MV-4-11 (cell line): ENCODE results near the gene TRAPPC12.

Source experiments
- DNase-seq: peaks from one replicate; lab custom pipeline; 2025; lab: John Stamatoyannopoulos, UW

Gene TRAPPC12

GRCh38 chr2:3468296-3468988 lies 88.9 kb downstream of the TRAPPC12 start:
- no peak for DNase-seq

DNA sequence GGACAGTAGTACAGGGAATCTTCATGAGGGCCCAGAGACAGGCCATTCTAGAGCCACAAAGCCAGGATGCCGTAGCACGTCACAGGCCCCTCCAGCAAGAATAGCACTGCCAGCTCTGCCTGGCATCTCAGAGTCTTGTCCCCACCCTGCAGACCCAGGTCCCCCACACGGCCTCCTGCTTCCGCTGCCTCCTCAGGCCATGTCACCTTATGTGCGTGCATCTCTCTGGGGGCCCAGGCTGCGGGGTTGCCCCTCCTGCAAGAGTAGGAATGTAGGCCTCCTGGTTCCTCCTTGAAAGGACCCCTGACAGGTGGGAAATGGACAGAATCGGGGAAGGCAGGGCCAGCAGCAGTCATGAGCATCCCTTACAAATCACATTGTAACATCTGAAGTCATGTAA lies 90.0 kb downstream of the TRAPPC12 start:
- DNase-seq = no peak

DNA sequence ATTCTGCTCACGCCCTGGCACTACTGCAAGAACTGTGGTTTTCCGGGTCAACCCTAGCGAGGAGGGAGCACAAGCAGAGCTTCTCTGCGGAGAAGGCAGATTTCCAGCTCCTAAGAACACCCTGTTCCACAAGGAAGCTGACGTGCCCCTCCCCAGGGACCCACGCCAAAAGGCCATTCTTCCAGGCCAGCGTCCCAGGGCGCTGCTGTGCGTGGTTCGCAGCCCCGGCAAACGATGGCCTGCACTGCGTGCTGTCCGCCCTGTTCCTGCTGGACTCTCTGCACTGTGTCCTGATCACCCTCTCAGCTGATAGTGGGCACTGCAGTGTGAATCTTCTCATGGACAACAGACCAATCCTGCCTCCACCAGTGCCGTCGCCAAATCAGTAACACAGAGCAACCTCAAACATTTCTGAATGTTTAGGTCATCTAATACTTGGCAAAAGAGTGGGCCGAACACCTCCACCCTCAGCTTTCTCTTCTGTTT lies 90.7 kb downstream of the TRAPPC12 start:
- no peak for DNase-seq

GRCh38 chr2:3470856-3471737 lies 91.6 kb downstream of the TRAPPC12 start:
- DNase-seq = no peak

- no peak for DNase-seq
Measured at GRCh38 chr2:3472296-3472695, 92.8 kb downstream of the TRAPPC12 start.

GRCh38 chr2:3472966-3473365 lies 93.5 kb downstream of the TRAPPC12 start:
- no peak for DNase-seq

DNA sequence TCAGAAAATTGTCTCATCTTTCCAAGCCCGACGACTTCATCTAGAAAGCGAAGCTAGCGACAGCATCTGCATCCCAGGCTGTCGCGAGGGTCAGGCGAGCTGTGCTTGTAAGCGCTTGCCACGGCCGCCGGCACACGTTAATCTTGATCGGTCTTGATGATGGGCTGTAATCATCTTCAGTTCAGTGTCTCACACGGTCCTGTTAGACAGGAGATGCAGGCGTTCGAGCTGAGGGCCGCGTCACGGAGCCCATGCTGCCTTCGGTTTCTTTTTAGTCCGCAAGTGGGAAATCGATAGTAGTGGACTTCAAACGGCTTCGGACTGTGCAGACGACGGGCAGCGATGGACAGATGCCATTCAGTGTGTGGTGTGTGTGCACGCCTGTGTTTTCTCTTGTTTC lies 96.3 kb downstream of the TRAPPC12 start:
- no peak for DNase-seq

DNA sequence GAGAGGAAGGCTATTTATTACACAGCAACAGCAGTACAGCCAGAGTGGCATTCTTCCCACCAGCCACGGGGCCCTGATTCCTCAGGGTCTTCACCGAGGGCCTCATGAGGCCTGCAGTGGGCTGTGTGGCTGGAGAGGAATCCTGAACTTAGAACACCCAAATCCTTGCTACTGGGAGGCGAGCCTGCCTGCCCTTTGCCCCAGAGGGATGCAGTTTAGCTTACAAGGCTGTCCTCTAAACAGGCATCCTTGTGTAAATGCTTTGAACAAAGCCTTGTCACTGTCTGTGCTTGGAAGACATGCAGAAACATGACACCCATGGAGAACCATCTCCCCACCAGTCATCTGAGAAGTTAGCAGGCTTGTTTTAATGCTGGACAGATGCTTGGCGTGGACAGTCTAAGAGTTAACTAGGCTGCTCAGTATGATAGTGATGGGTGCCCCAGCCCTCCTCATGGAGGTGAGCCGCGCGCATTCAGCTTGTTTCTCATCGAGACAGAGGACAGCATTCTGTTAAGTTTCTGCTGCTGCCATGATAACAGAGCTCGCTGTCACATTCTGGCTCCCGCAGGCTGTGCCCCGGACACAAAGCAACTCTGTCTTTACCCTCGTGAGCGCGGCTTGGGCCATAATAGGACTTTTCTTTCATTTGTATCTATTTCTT lies 97.0 kb downstream of the TRAPPC12 start:
- DNase-seq = no peak

GRCh38 chr2:3476985-3477327 lies 97.5 kb downstream of the TRAPPC12 start:
- DNase-seq = no peak

DNA sequence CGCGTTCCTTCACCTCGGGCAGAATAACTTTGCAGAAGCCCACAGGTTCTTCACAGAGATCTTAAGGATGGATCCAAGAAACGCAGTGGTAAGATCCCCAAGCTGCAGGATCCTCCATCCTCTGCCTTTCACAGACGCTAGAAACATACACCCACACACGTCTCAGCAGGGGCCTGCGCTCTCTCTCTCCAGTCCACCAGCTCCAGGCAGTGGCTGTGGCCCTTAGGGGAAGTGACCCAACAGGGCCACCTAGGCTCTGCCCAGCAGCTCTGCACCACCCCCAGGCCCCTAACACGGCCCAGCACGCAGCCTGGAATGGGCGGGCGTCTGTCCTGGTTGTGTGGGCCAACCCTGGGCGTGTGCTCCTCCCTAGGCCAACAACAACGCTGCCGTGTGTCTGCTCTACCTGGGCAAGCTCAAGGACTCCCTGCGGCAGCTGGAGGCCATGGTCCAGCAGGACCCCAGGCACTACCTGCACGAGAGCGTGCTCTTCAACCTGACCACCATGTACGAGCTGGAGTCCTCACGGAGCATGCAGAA lies 99.4 kb downstream of the TRAPPC12 start:
- DNase-seq = no peak

DNA sequence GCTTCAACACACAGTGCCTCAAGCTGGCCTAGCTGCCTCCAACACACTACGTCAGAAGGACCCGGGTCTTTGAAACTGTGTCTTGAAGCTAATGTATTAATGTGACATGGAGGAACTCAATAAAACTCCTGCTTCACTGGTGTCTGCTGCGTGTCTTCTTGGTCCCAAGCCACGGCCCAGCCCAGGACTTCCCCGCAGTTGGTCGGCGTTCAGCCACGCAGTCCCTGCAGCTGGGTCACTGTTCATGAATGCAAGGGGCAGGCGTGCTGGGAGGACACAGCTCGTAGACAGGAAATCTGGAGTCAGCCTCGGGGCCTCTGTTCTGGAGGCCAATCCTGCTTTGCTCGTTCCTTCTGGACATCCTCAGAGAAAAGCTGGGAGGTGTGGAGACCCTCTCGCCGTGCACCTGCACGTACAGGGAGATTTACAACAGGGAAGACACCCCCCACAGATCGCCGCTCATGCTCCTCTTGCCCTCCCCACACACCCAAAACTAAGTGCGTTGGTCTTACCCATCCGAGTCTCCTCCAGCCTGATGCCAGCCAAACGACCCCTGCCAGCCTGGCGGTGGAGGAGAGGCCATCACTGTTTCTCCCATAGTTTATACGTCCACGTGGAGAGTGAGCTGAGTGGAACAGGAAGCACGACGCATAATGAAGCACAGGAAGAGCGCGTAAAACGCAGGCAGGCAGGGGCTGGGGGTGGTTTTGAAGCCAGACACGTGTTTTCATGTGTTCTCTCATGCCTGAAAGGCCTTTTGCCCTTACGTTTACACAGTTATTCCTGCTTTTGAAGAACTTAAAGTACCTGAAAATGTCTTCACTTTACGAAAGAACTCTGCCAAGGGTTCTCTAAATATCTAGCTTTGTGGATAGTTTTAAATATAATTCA lies 100.2 kb downstream of the TRAPPC12 start:
- DNase-seq = no peak

- DNase-seq = peak; percentile 12
Measured at GRCh38 chr2:3480352-3481010, 101.0 kb downstream of the TRAPPC12 start.

- no peak for DNase-seq
Measured at GRCh38 chr2:3481011-3481400, 101.5 kb downstream of the TRAPPC12 start.

- no peak for DNase-seq
Measured at GRCh38 chr2:3481736-3482362, 102.4 kb downstream of the TRAPPC12 start.

DNA sequence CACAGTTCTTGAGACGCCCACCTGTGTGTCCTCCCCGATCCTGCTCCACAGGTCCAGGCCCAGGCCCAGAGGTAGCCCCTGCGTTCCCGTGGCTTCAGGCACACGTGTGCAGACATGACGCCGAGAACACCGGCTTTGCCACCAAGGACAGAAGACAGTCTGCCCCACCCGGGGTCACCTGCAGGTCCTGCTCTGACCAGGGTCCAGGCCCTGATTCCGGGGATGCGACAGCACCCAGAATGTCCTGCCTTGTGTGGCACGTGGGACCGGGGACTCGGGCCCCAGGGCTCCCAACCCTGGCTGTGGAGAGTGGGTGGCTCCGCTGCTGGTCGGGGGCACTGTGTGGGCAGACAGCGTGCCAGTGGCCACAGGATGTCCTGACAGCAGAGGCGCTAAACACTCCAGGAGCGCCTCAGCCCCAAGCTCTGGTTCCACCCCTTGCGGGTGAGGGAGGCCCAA lies 102.9 kb downstream of the TRAPPC12 start:
- DNase-seq = no peak

GRCh38 chr2:3483227-3483985 lies 103.9 kb downstream of the TRAPPC12 start:
- DNase-seq = no peak

DNA sequence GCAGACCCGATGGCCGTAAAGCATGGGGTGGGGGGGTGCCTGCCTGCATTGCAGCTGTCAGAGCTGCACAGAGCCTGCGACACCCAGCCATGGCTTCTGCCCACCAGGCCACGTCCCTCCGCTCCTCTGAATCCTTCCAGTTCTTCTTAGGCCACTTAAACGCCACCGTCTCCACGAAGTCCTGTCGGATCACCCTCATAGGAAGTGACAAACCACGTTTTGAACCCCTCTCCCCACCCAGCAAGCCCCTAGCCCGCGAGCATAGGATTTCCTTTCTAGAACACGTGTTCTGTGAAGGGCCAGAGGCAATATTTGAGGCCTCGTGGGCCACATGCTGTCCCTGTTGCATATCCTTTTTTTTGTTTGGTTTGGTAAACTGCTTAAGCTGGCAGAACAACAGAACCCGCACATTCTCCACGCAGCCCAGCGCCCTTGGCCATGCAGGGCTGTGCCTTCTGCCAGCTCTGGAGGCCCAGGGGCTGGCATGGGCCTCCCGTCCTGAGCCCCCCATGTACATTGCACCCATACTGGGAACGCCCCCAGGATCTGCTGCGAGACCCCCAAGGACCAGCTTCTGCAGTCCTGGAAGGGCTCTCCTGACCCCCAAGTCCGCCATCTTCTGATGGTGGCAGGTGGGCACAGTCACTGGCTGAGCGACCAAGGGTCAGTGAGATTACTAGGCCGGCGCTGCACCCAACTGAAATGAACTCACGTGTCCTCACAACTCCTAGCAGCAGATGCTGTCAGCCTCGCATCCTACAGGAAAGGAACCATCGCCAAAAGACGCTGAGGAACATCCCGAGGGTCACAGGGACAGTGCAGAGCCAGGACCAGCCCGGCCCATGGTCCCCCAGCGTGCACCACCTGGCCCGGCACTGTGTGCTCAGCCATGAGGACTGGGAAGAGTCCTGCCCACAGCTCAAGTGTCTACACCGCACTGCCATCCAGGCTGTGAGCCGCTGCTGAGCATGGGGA lies 104.8 kb downstream of the TRAPPC12 start:
- DNase-seq = no peak

DNA sequence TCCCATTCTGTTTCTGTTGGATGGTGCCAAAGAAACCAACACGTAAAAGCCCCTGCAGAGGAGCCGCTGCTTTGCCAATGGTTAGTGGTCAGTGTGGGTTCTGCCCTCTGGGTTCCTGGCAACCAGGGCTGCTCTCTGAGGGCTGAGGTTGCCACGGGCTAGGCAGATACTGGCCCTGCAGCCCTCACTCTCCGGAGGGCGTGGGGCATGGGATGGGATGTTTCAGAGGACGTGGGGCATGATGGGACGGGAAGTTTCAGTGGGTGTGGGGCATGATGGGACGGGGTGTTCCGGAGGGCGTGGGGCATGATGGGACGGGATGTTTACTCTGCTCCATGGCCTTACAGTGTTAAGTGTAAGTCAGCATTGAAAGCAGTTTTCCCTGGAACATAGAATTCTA lies 105.7 kb downstream of the TRAPPC12 start:
- DNase-seq = no peak
